Endothelial cell of umbilical vein (primary cell): ENCODE data around the gene MED29. TPM values are rescaled to one million over a fixed set of nuclear protein-coding genes. Genes with fewer than 3 reads are reported as not detected.

Experiments used
- BruUV-seq: library from RNA; stranded (reverse); fragments of 400-500 nt; replicated peaks from 2 replicates; lab custom pipeline; 2021; lab: Mats Ljungman, UMichigan
- CTCF ChIA-PET: fragments of 300-600, 350-600 bp; sonication (Branson Sonifier 250); formaldehyde crosslinking; loops from one replicate; lab custom pipeline; 2021; ENCODE audit warnings: antibody characterized with exemption, inconsistent platforms; lab: Charles Lee
- POLR2A ChIA-PET: fragments of 300-600, 350-600 bp; sonication (Branson Sonifier 250); formaldehyde crosslinking; loops from one replicate; lab custom pipeline; 2021; ENCODE audit warnings: antibody characterized with exemption, inconsistent platforms; lab: Charles Lee
- DNase-seq: peaks from one replicate; pipeline ENCODE4 v3.0.0-alpha.2; 2011; ENCODE audit warnings: low read depth, low spot score
- FAIRE-seq: peaks from 2 replicates; lab custom pipeline; 2011; peaks lifted over from hg19 to GRCh38; lab: Jason Lieb, UNC
- H2AFZ ChIP-seq: 2 replicates; pipeline ENCODE4 v1.6.0; 2012; ENCODE audit warnings: low read depth, low read length, control low read depth, inconsistent platforms
- H3K27ac ChIP-seq: 2 replicates; pipeline ENCODE4 v1.5.1; 2011; ENCODE audit warnings: low read depth, mild to moderate bottlenecking, control low read depth, low read length, moderate library complexity; ENCODE audit not compliant: insufficient read depth
- H3K27me3 ChIP-seq, 2 experiments: 2 replicates each; pipeline versions ENCODE4 v1.6.0 to v1.6.1; 2011; ENCODE audit warnings: low read length in 2 of 2, mixed read lengths in 1 of 2; ENCODE audit not compliant: control insufficient read depth in 2 of 2, insufficient read depth in 2 of 2
- H3K36me3 ChIP-seq, 2 experiments: 2 replicates in 1 of 2; 3 replicates in 1 of 2; pipeline ENCODE4 v1.5.1; 2011; ENCODE audit warnings: low read length in 2 of 2, mild to moderate bottlenecking in 1 of 2, moderate library complexity in 1 of 2; ENCODE audit not compliant: control insufficient read depth in 2 of 2, insufficient read depth in 2 of 2; ENCODE audit errors: extremely low read depth in 1 of 2
- H3K4me1 ChIP-seq: 3 replicates; pipeline ENCODE4 v1.5.1; 2011; ENCODE audit warnings: mild to moderate bottlenecking, low read length; ENCODE audit not compliant: control insufficient read depth, insufficient read depth; ENCODE audit errors: extremely low read depth
- H3K4me2 ChIP-seq: 2 replicates; pipeline ENCODE4 v1.6.1; 2011; ENCODE audit warnings: low read length, control low read depth, mixed read lengths; ENCODE audit not compliant: insufficient read depth
- H3K4me3 ChIP-seq, 3 experiments: fragments of 200-600 bp in 1 of 3; sonication (generic), shearing (Covaris generic) in 1 of 3; replicated peaks in 1 of 3; 2 replicates each; pipeline ENCODE4 v1.5.1; 2011 to 2016; ENCODE audit warnings: control low read depth in 3 of 3, low read length in 3 of 3, mild to moderate bottlenecking in 2 of 3, inconsistent platforms in 1 of 3, low read depth in 1 of 3, moderate library complexity in 1 of 3; ENCODE audit not compliant: insufficient read depth in 1 of 3
- H3K79me2 ChIP-seq: 2 replicates; pipeline ENCODE4 v1.6.0; 2012; ENCODE audit warnings: low read length, inconsistent platforms; ENCODE audit not compliant: control insufficient read depth, insufficient read depth
- H3K9ac ChIP-seq: replicated peaks from 2 replicates; pipeline ENCODE3; 2011; ENCODE audit warnings: low read length, control low read depth; ENCODE audit not compliant: insufficient read depth; ENCODE audit errors: extremely low read depth
- H3K9me1 ChIP-seq: replicated peaks from 3 replicates; pipeline ENCODE4 v1.6.0; 2011; ENCODE audit warnings: mild to moderate bottlenecking, low read length; ENCODE audit not compliant: control insufficient read depth, insufficient read depth; ENCODE audit errors: extremely low read depth
- H3K9me3 ChIP-seq: replicated peaks from 2 replicates; pipeline ENCODE4 v1.5.1; 2012; ENCODE audit warnings: low read length, inconsistent platforms; ENCODE audit not compliant: control insufficient read depth, insufficient read depth
- H4K20me1 ChIP-seq: replicated peaks from 2 replicates; pipeline ENCODE3; 2011; ENCODE audit warnings: mild to moderate bottlenecking, low read length; ENCODE audit not compliant: control insufficient read depth, insufficient read depth; ENCODE audit errors: extremely low read depth
- EZH2 ChIP-seq: IDR thresholded peaks from 2 replicates; pipeline ENCODE4 v1.6.1; 2012; ENCODE audit warnings: borderline replicate concordance, low read depth, mild to moderate bottlenecking, moderate library complexity, low read length, inconsistent platforms; ENCODE audit not compliant: severe bottlenecking
- FOS ChIP-seq: IDR thresholded peaks from 2 replicates; pipeline ENCODE4 v1.6.1; 2011; ENCODE audit warnings: mild to moderate bottlenecking, low read length, moderate library complexity, borderline replicate concordance; ENCODE audit not compliant: insufficient read depth
- GATA2 ChIP-seq: IDR thresholded peaks from 2 replicates; pipeline ENCODE4 v1.7.0; 2011; ENCODE audit warnings: low read depth, mild to moderate bottlenecking, moderate library complexity, mixed read lengths, low read length; ENCODE audit not compliant: insufficient read length, insufficient read depth
- JUN ChIP-seq: IDR thresholded peaks from 2 replicates; pipeline ENCODE4 v1.6.1; 2011; ENCODE audit warnings: borderline replicate concordance, low read depth; ENCODE audit not compliant: insufficient read length, insufficient read depth
- MYC ChIP-seq: IDR thresholded peaks from one replicate; pipeline ENCODE4 v1.6.1; 2011; ENCODE audit warnings: mild to moderate bottlenecking, low read depth, low read length
- POLR2A ChIP-seq: IDR thresholded peaks from 2 replicates; pipeline ENCODE4 v1.6.1; 2012; ENCODE audit warnings: low read depth, mild to moderate bottlenecking, control low read depth, low read length
- POLR2AphosphoS5 ChIP-seq: IDR thresholded peaks from 2 replicates; pipeline ENCODE4 v1.6.1; 2012; ENCODE audit warnings: low read depth, mild to moderate bottlenecking, control low read depth, low read length, moderate library complexity; ENCODE audit not compliant: insufficient read depth
- dilution Hi-C: fragments of 300-500 bp; cut with MboI; formaldehyde crosslinking; loops from one replicate; pipeline ENCODE4 v1.15.0; 2019; ENCODE audit warnings: low sequenced_read_pairs; ENCODE audit not compliant: extremely low pct_ligation_motif_present
- intact Hi-C: fragments of 100-400 bp; cut with micrococcal nuclease; formaldehyde crosslinking; loops from one replicate; pipeline ENCODE4 v1.10.0; 2022
- polyA plus RNA-seq, 4 experiments: library from polyadenylated mRNA; depleted of rRNA in 3 of 4; stranded (reverse) in 3 of 4; unstranded in 1 of 4; fragments of >200 nt; gene quantifications; 2 replicates each; pipeline versions ENCODE4 v1.2.1 to v1.2.3, GENCODE V29; 2011 to 2012; ENCODE audit warnings: missing spikeins in 1 of 4
- total RNA-seq: library from RNA; stranded (reverse); gene quantifications from 2 replicates; pipeline ENCODE4 v1.2.3, GENCODE V29; 2021
- TF ChIP-seq, protein P1 (sequence below): IDR thresholded peaks from 2 replicates; pipeline ENCODE4 v1.6.1; 2011; ENCODE audit not compliant: insufficient read depth, insufficient read length
- TF ChIP-seq, protein P2 (sequence below), 2 donors: IDR thresholded peaks; 1 replicate in 1 of 2; 2 replicates in 1 of 2; pipeline ENCODE4 v1.5.1; 2011; ENCODE audit warnings: low read length in 2 of 2, mild to moderate bottlenecking in 2 of 2, moderate library complexity in 2 of 2, control low read depth in 1 of 2, inconsistent platforms in 1 of 2, low read depth in 1 of 2; ENCODE audit not compliant: insufficient read depth in 1 of 2; ENCODE audit errors: extremely low read depth in 1 of 2

The MED29 gene
- total and polyA plus RNA-seq, 2 donors (not counting 3 experiments of a cell fraction or from before 2014, with no cell fraction given), result 25.5 to 50.4 TPM

- Histone ChIP-seq H3K79me2 (no peaks in the 10 kb centered on the region), H3K4me1 (no peaks in the 10 kb centered on the region), H4K20me1 (no peaks in the 10 kb centered on the region), H3K9ac (no peak overlapping the region), H3K27ac (no peak overlapping the region), H3K4me3 (no peak overlapping the region), H2AFZ (no peak overlapping the region), H3K4me2 (no peak overlapping the region), H3K36me3 (peaks cover 7 to 60% of the 10 kb centered on the region in 2 experiments), H3K27me3 (no peaks in the 10 kb centered on the region), H3K9me1 (no peaks in the 10 kb centered on the region), H3K9me3 (no peaks in the 10 kb centered on the region)
- intact Hi-C loops, result no loop called here
- CTCF ChIA-PET, result no interaction called here
- DNase-seq (no peak), FAIRE-seq (no peak)
- POLR2A ChIA-PET, result no interaction called here
- BruUV-seq, result no TSS peak
- dilution Hi-C loops, result no loop called here
- TF ChIP-seq GATA2 (no peak), JUN (no peak)
These were observed 8.0 kb upstream of the MED29 start for GRCh38 chr19:39382991-39383828.

- H3K9me1 ChIP-seq, result no peaks in the 10 kb centered on the region
- dilution Hi-C loops (no loop called here), intact Hi-C loops (no loop called here)
- peaks cover under 1% of the 10 kb centered on the region for H3K4me1 ChIP-seq
- no peak overlapping the region for H2AFZ ChIP-seq
- H3K9me3 ChIP-seq, result no peaks in the 10 kb centered on the region
- no peak overlapping the region for H3K9ac ChIP-seq
- H3K4me3 ChIP-seq, result no peak overlapping the region
- H3K4me2 ChIP-seq, result no peak overlapping the region
- POLR2A ChIA-PET, result no interaction called here
- H3K27me3 ChIP-seq, result no peaks in the 10 kb centered on the region
- no TSS peak for BruUV-seq
- DNase-seq, result no peak
- no peak for FAIRE-seq
- H3K27ac ChIP-seq, result no peak overlapping the region
- no peaks in the 10 kb centered on the region for H4K20me1 ChIP-seq
- peaks cover under 1% of the 10 kb centered on the region for H3K79me2 ChIP-seq
- CTCF ChIA-PET, result no interaction called here
- peaks cover 8 to 63% of the 10 kb centered on the region in 2 experiments for H3K36me3 ChIP-seq
- TF ChIP-seq JUN, result no peak
- no peak for TF ChIP-seq FOS
- TF ChIP-seq, protein P1, sequence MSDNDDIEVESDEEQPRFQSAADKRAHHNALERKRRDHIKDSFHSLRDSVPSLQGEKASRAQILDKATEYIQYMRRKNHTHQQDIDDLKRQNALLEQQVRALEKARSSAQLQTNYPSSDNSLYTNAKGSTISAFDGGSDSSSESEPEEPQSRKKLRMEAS, result no peak
- TF ChIP-seq MYC, result no peak
- TF ChIP-seq EZH2, result no peak
- TF ChIP-seq POLR2A, result no peak
- TF ChIP-seq, protein P2, sequence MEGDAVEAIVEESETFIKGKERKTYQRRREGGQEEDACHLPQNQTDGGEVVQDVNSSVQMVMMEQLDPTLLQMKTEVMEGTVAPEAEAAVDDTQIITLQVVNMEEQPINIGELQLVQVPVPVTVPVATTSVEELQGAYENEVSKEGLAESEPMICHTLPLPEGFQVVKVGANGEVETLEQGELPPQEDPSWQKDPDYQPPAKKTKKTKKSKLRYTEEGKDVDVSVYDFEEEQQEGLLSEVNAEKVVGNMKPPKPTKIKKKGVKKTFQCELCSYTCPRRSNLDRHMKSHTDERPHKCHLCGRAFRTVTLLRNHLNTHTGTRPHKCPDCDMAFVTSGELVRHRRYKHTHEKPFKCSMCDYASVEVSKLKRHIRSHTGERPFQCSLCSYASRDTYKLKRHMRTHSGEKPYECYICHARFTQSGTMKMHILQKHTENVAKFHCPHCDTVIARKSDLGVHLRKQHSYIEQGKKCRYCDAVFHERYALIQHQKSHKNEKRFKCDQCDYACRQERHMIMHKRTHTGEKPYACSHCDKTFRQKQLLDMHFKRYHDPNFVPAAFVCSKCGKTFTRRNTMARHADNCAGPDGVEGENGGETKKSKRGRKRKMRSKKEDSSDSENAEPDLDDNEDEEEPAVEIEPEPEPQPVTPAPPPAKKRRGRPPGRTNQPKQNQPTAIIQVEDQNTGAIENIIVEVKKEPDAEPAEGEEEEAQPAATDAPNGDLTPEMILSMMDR (IDR thresholded peaks at IDR 0.05; ENCODE audit: extremely low read depth in 1 of 2, insufficient read depth in 1 of 2, low read depth in 1 of 2, low read length in 2 of 2), result no peak
- TF ChIP-seq POLR2AphosphoS5, result no peak
- no peak for TF ChIP-seq GATA2
These were observed 6.2 kb upstream of the MED29 start for GRCh38 chr19:39384839-39385568.
